ENCODE results near the gene MAPK11.

The MAPK11 gene

DNA sequence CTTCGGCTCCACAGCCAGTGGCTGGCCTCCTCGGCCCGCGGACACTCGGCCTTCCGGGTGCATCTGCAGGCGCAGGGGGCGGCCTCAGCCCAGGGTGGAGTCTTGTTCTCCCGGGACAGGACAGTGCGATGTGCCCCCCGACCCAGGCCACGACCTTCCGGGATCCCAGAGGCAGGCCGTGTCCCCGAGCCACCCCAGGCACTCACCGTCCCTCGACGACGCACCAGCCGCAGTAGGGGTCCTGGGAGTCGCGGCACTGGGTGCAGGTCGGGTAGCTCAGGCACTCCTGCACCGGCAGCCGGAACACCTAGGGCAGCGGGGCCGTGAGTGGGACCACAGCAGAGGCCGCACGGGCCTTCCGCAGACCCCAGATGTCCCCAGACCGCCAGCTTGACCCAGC lies 17.6 kb upstream of the MAPK11 start:
- in situ Hi-C loops (cut with HindIII; ENCODE audit: low pct_ligation_motif_present, low sequenced_read_pairs): no loop called here
- Histone ChIP-seq H3K36me3 (replicated peaks) (peaks cover 54% of the 10 kb centered on the region), H3K27ac (no peak overlapping the region), H3K4me3 (ENCODE audit: low read depth, low read length) (no peak overlapping the region), H3K27me3 (replicated peaks) (no peaks in the 10 kb centered on the region)
- no peak for TF ChIP-seq CTCF (IDR thresholded peaks at IDR 0.05; ENCODE audit: low read depth, low read length, missing control alignments)
- DNase-seq: no peak

DNA sequence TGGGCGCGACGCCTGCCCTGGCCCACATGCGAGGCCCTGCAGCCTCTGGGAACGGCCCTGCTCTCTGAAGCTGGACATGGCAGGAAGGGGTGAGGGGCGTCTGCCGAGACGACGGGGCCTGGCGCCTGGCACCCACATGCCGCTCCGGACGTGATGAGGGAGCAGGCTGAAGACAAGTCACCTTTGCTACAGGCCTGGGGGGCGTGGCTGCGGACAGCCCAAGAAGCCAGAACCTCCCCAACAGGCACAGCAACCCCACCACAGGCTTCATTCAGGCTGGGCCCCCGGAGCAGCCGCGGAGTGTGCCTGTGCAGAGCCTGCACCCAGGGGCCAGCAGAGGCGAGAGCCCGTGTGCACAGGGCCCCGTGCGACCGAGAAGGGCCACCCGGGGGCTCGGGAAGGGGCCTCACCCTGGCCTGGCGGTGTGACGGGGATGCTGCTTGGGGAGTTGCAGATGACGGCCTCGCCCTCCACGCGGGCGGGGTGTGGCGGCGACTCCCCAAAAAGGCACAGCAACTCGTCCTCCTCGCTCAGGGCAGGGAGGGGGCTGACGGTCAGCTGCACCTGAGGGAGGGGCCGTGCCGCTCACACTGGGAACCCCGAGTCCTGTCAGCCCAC lies 16.6 kb upstream of the MAPK11 start:
- peaks cover 62% of the 10 kb centered on the region for H3K36me3 ChIP-seq (replicated peaks)
- in situ Hi-C loops (cut with HindIII; ENCODE audit: low pct_ligation_motif_present, low sequenced_read_pairs): no loop called here
- TF ChIP-seq CTCF (IDR thresholded peaks at IDR 0.05; ENCODE audit: low read depth, low read length, missing control alignments): no peak
- DNase-seq: no peak
- H3K27ac ChIP-seq: no peak overlapping the region
- H3K27me3 ChIP-seq (replicated peaks): no peaks in the 10 kb centered on the region
- H3K4me3 ChIP-seq (ENCODE audit: low read depth, low read length): no peak overlapping the region

DNA sequence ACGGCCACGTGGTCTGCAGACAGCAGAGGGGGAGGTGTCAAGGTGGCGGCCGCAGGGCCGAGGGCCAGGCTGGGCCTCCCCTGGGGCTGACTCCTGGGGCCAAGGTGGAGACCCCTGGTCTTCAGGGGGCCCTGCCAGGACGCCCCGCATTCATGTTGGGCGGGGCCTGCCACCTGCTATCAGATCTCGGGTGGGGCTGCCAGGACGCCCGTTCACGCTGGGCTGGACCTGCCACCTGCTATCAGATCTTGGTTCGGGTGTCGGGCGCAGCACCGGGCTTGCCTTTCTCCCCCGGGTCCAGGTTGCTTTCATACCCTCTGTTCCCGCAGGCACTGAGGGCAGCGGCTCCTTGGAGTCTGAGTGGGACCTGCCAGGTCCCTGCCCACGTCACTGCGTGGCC lies 16.1 kb upstream of the MAPK11 start:
- H3K4me3 ChIP-seq (ENCODE audit: low read depth, low read length): no peak overlapping the region
- peaks cover 63% of the 10 kb centered on the region for H3K36me3 ChIP-seq (replicated peaks)
- H3K27ac ChIP-seq: no peak overlapping the region
- TF ChIP-seq CTCF (IDR thresholded peaks at IDR 0.05; ENCODE audit: low read depth, low read length, missing control alignments): no peak
- H3K27me3 ChIP-seq (replicated peaks): no peaks in the 10 kb centered on the region
- DNase-seq: no peak
- in situ Hi-C loops (cut with HindIII; ENCODE audit: low pct_ligation_motif_present, low sequenced_read_pairs): no loop called here

- TF ChIP-seq CTCF (IDR thresholded peaks at IDR 0.05; ENCODE audit: low read depth, low read length, missing control alignments): no peak
- no peak overlapping the region for H3K27ac ChIP-seq
- in situ Hi-C loops (cut with HindIII; ENCODE audit: low pct_ligation_motif_present, low sequenced_read_pairs): no loop called here
- no peak overlapping the region for H3K4me3 ChIP-seq (ENCODE audit: low read depth, low read length)
- H3K36me3 ChIP-seq (replicated peaks): peaks cover 66% of the 10 kb centered on the region
- DNase-seq: no peak
- no peaks in the 10 kb centered on the region for H3K27me3 ChIP-seq (replicated peaks)
Observed at GRCh38 chr22:50285568-50286229, 15.5 kb upstream of the MAPK11 start.

DNA sequence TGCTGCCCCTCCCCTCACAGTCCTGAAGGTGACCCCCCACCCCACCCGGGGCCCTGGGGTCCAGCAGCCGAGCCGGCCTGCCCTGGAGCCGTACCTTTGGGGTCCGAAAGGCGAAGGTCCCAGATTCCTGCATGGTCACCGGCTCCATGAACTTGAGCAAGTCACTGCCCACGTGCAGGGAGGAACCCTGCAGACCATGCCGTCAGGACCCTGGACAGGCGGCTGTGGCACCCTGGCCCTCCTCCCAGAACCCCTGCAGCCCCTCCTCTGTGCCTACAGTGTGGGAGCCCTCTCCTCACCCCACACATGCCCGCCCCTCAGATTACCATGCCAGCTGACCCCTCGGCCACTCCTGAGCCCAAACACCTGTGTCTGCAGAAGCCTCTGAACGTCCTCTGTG lies 14.3 kb upstream of the MAPK11 start:
- H3K27ac ChIP-seq: no peak overlapping the region
- H3K27me3 ChIP-seq (replicated peaks): no peaks in the 10 kb centered on the region
- H3K4me3 ChIP-seq (ENCODE audit: low read depth, low read length): no peak overlapping the region
- peaks cover 71% of the 10 kb centered on the region for H3K36me3 ChIP-seq (replicated peaks)
- DNase-seq: no peak
- TF ChIP-seq CTCF (IDR thresholded peaks at IDR 0.05; ENCODE audit: low read depth, low read length, missing control alignments): no peak
- in situ Hi-C loops (cut with HindIII; ENCODE audit: low pct_ligation_motif_present, low sequenced_read_pairs): no loop called here

GRCh38 chr22:50283821-50284220 lies 13.6 kb upstream of the MAPK11 start:
- H3K4me3 ChIP-seq (ENCODE audit: low read depth, low read length): no peak overlapping the region
- no peak for DNase-seq
- TF ChIP-seq CTCF (IDR thresholded peaks at IDR 0.05; ENCODE audit: low read depth, low read length, missing control alignments): no peak
- H3K27ac ChIP-seq: no peak overlapping the region
- peaks cover 71% of the 10 kb centered on the region for H3K36me3 ChIP-seq (replicated peaks)
- in situ Hi-C loops (cut with HindIII; ENCODE audit: low pct_ligation_motif_present, low sequenced_read_pairs): no loop called here
- no peaks in the 10 kb centered on the region for H3K27me3 ChIP-seq (replicated peaks)

All from brain microvascular endothelial cell (primary cell).